ENCODE results near the gene HBQ1. TPM values are rescaled to one million over a fixed set of nuclear protein-coding genes. Genes with fewer than 3 reads are reported as not detected.
"Not testable (repeated sequence)": the region's sequence is repeated elsewhere in the genome, so short reads cannot be mapped to it uniquely, and the experiment has no call there.

The HBQ1 gene
- total RNA-seq, 4 donors from 2014 or later, result 1.2 TPM; not detected in 3

DNA sequence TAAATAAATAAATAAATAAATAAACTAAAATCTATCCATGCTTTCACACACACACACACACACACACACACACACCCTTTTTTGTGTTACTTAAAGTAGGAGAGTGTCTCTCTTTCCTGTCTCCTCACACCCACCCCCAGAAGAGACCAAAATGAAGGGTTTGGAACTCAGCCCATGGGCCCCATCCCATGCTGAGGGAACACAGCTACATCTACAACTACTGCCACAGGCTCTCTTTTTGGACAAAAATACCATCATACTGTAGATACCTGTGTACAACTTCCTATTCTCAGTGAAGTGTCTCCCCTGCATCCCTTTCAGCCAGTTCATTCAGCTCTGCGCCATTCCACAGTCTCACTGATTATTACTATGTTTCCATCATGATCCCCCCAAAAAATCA is 9.5 kb upstream of the HBQ1 start:
- Histone ChIP-seq H3K36me3 (no peaks in the 10 kb centered on the region), H3K27ac (replicated peaks in 1 of 4) (no peak overlapping the region), H3K27me3 (peaks cover 13 to 89% (median 53%) of the 10 kb centered on the region in 4 donors), H3K9me3 (no peaks in the 10 kb centered on the region), H3K4me3 (no peak overlapping the region), H3K4me1 (peaks cover 10 to 12% (median 11%) of the 10 kb centered on the region in 4 donors)
- 91% methylated on average over 1 of the region's 1 CpG for WGBS
- no peak for DNase-seq (ENCODE audit: extremely low spot score)
- no peak for TF ChIP-seq EP300 (IDR thresholded peaks at IDR 0.05)
- TF ChIP-seq POLR2A (IDR thresholded peaks at IDR 0.05; ENCODE audit: low read depth), result no peak
- no peak for TF ChIP-seq POLR2AphosphoS5 (IDR thresholded peaks at IDR 0.05)
- no peak for TF ChIP-seq CTCF (IDR thresholded peaks at IDR 0.05)
- intact Hi-C loops (cut with DNase I), result no loop called here

DNA sequence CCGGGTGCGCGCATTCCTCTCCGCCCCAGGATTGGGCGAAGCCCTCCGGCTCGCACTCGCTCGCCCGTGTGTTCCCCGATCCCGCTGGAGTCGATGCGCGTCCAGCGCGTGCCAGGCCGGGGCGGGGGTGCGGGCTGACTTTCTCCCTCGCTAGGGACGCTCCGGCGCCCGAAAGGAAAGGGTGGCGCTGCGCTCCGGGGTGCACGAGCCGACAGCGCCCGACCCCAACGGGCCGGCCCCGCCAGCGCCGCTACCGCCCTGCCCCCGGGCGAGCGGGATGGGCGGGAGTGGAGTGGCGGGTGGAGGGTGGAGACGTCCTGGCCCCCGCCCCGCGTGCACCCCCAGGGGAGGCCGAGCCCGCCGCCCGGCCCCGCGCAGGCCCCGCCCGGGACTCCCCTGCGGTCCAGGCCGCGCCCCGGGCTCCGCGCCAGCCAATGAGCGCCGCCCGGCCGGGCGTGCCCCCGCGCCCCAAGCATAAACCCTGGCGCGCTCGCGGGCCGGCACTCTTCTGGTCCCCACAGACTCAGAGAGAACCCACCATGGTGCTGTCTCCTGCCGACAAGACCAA is 7.8 kb upstream of the HBQ1 start, which contains the start of gene HBA2:
Gene HBA2, plus strand, starts transcription at position 503 of the 568 bp plus-strand sequence. Its CDS starts 37 bp downstream, at position 540.
- H3K9me3 ChIP-seq; DNase-seq (ENCODE audit: extremely low spot score); intact Hi-C loops (cut with DNase I); H3K36me3 ChIP-seq; H3K4me3 ChIP-seq; H3K27ac ChIP-seq (replicated peaks in 1 of 4): not testable (repeated sequence)
- WGBS, result no CpG with 5 or more reads among the region's 74 CpGs
- Histone ChIP-seq H3K27me3 (peaks cover 4 to 83% (median 42%) of the 10 kb centered on the region in 4 donors), H3K4me1 (peaks cover 2 to 11% (median 9%) of the 10 kb centered on the region in 4 donors)

- peaks cover 2 to 13% (median 10%) of the 10 kb centered on the region in 4 donors for H3K4me1 ChIP-seq
- intact Hi-C loops (cut with DNase I); DNase-seq (ENCODE audit: extremely low spot score); H3K36me3 ChIP-seq; H3K4me3 ChIP-seq; H3K27ac ChIP-seq (replicated peaks in 1 of 4); H3K9me3 ChIP-seq: not testable (repeated sequence)
- peaks cover 4 to 83% (median 42%) of the 10 kb centered on the region in 4 donors for H3K27me3 ChIP-seq
- WGBS, result no CpG with 5 or more reads among the region's 44 CpGs
Observed at GRCh38 chr16:173211-173854, 6.9 kb upstream of the HBQ1 start.

- H3K4me3 ChIP-seq; DNase-seq (ENCODE audit: extremely low spot score); H3K36me3 ChIP-seq; H3K27ac ChIP-seq (replicated peaks in 1 of 4); H3K9me3 ChIP-seq; intact Hi-C loops (cut with DNase I): not testable (repeated sequence)
- WGBS, result 17% methylated on average over 5 of the region's 13 CpGs
- peaks cover 4 to 83% (median 42%) of the 10 kb centered on the region in 4 donors for H3K27me3 ChIP-seq
- peaks cover 2 to 13% (median 10%) of the 10 kb centered on the region in 4 donors for H3K4me1 ChIP-seq
Observed at GRCh38 chr16:173928-174769, 6.1 kb upstream of the HBQ1 start.

DNA sequence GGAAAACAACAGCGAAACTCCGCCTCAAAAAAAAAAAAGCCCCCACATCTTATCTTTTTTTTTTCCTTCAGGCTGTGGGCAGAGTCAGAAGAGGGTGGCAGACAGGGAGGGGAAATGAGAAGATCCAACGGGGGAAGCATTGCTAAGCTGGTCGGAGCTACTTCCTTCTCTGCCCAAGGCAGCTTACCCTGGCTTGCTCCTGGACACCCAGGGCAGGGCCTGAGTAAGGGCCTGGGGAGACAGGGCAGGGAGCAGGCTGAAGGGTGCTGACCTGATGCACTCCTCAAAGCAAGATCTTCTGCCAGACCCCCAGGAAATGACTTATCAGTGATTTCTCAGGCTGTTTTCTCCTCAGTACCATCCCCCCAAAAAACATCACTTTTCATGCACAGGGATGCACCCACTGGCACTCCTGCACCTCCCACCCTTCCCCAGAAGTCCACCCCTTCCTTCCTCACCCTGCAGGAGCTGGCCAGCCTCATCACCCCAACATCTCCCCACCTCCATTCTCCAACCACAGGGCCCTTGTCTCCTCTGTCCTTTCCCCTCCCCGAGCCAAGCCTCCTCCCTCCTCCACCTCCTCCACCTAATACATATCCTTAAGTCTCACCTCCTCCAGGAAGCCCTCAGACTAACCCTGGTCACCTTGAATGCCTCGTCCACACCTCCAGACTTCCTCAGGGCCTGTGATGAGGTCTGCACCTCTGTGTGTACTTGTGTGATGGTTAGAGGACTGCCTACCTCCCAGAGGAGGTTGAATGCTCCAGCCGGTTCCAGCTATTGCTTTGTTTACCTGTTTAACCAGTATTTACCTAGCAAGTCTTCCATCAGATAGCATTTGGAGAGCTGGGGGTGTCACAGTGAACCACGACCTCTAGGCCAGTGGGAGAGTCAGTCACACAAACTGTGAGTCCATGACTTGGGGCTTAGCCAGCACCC is 5.0 kb upstream of the HBQ1 start:
- Histone ChIP-seq H3K4me3 (no peak overlapping the region), H3K4me1 (peaks cover 6 to 18% (median 17%) of the 10 kb centered on the region in 4 donors), H3K9me3 (no peaks in the 10 kb centered on the region), H3K36me3 (no peaks in the 10 kb centered on the region), H3K27ac (replicated peaks in 1 of 4) (no peak overlapping the region), H3K27me3 (peaks cover 4 to 83% (median 51%) of the 10 kb centered on the region in 4 donors)
- TF ChIP-seq POLR2A (IDR thresholded peaks at IDR 0.05; ENCODE audit: low read depth), result no peak
- no peak for TF ChIP-seq EP300 (IDR thresholded peaks at IDR 0.05)
- TF ChIP-seq POLR2AphosphoS5 (IDR thresholded peaks at IDR 0.05), result no peak
- TF ChIP-seq CTCF (IDR thresholded peaks at IDR 0.05), result no peak
- 44% methylated on average over 7 of the region's 8 CpGs for WGBS
- DNase-seq (ENCODE audit: extremely low spot score), result no peak
- intact Hi-C loops (cut with DNase I), result no loop called here

DNA sequence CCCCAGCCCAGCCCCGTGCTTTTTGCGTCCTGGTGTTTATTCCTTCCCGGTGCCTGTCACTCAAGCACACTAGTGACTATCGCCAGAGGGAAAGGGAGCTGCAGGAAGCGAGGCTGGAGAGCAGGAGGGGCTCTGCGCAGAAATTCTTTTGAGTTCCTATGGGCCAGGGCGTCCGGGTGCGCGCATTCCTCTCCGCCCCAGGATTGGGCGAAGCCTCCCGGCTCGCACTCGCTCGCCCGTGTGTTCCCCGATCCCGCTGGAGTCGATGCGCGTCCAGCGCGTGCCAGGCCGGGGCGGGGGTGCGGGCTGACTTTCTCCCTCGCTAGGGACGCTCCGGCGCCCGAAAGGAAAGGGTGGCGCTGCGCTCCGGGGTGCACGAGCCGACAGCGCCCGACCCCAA is 4.3 kb upstream of the HBQ1 start:
- H3K9me3 ChIP-seq; DNase-seq (ENCODE audit: extremely low spot score); H3K27ac ChIP-seq (replicated peaks in 1 of 4); intact Hi-C loops (cut with DNase I); H3K36me3 ChIP-seq: not testable (repeated sequence)
- H3K4me3 ChIP-seq, result peak overlapping the region in 2 of 4 donors; percentile 25 to 28
- peaks cover 4 to 83% (median 53%) of the 10 kb centered on the region in 4 donors for H3K27me3 ChIP-seq
- H3K4me1 ChIP-seq, result peaks cover 13 to 26% (median 24%) of the 10 kb centered on the region in 4 donors
- WGBS, result no CpG with 5 or more reads among the region's 39 CpGs

- DNase-seq (ENCODE audit: extremely low spot score); intact Hi-C loops (cut with DNase I); H3K36me3 ChIP-seq; H3K27ac ChIP-seq (replicated peaks in 1 of 4); H3K9me3 ChIP-seq: not testable (repeated sequence)
- Histone ChIP-seq H3K27me3 (peaks cover 4 to 79% (median 47%) of the 10 kb centered on the region in 4 donors), H3K4me3 (peak within 1 kb of the TSS in 2 of 4 donors; percentile 25 to 28), H3K4me1 (peaks cover 19 to 31% (median 31%) of the 10 kb centered on the region in 4 donors)
- WGBS, result no CpG with 5 or more reads among the region's 88 CpGs
Observed at GRCh38 chr16:176477-177382, 3.5 kb upstream of the HBQ1 start, which contains the start of gene HBA1. HBA1 (plus strand) TSS chr16:176680; CDS start chr16:176717, 37 bp downstream.

Data from esophagus muscularis mucosa (tissue), 4 donors.